ENCODE data around the gene SNAPC2.

Gene SNAPC2

DNA sequence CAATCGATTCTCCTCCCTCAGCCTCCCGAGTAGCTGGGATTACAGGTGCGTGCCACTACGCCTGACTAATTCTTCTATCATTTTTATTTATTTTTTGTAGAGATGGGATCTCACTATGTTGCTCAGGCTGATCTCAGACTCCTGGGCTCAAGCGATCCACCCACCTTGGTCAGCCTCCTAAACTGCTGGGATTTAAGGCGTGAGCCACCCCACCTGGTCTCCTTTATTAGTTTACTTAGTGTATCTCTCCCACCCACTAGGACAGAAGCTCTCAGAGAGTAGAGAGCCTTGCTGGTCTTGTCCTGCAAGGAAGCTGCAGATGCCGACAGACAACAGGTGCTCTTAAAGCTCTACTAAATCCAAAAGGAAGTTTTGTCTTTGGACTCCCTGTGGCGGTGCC is 34.3 kb upstream of the SNAPC2 start:
- Histone ChIP-seq H3K4me3 (replicated peaks; ENCODE audit: insufficient read depth, low read length) (no peak overlapping the region), H3K27ac (replicated peaks) (no peak overlapping the region), H3K27me3 (ENCODE audit: insufficient read depth, poor library complexity, severe bottlenecking) (peaks cover 21% of the 10 kb centered on the region)
- no peak for DNase-seq (ENCODE audit: low read depth in 1 of 2, low spot score in 1 of 2)
- TF ChIP-seq GABPA (IDR thresholded peaks at IDR 0.05; ENCODE audit: low read depth), result no peak
- no peak for TF ChIP-seq SPI1 (IDR thresholded peaks at IDR 0.05; ENCODE audit: borderline replicate concordance, low read depth)
- TF ChIP-seq POLR2AphosphoS5 (IDR thresholded peaks at IDR 0.05; ENCODE audit: low read depth), result no peak
- TF ChIP-seq REST (IDR thresholded peaks at IDR 0.05; ENCODE audit: insufficient replicate concordance, low read depth), result no peak
- TF ChIP-seq, protein P1, sequence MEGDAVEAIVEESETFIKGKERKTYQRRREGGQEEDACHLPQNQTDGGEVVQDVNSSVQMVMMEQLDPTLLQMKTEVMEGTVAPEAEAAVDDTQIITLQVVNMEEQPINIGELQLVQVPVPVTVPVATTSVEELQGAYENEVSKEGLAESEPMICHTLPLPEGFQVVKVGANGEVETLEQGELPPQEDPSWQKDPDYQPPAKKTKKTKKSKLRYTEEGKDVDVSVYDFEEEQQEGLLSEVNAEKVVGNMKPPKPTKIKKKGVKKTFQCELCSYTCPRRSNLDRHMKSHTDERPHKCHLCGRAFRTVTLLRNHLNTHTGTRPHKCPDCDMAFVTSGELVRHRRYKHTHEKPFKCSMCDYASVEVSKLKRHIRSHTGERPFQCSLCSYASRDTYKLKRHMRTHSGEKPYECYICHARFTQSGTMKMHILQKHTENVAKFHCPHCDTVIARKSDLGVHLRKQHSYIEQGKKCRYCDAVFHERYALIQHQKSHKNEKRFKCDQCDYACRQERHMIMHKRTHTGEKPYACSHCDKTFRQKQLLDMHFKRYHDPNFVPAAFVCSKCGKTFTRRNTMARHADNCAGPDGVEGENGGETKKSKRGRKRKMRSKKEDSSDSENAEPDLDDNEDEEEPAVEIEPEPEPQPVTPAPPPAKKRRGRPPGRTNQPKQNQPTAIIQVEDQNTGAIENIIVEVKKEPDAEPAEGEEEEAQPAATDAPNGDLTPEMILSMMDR (IDR thresholded peaks at IDR 0.05; ENCODE audit: insufficient read depth, low read length), result no peak

DNA sequence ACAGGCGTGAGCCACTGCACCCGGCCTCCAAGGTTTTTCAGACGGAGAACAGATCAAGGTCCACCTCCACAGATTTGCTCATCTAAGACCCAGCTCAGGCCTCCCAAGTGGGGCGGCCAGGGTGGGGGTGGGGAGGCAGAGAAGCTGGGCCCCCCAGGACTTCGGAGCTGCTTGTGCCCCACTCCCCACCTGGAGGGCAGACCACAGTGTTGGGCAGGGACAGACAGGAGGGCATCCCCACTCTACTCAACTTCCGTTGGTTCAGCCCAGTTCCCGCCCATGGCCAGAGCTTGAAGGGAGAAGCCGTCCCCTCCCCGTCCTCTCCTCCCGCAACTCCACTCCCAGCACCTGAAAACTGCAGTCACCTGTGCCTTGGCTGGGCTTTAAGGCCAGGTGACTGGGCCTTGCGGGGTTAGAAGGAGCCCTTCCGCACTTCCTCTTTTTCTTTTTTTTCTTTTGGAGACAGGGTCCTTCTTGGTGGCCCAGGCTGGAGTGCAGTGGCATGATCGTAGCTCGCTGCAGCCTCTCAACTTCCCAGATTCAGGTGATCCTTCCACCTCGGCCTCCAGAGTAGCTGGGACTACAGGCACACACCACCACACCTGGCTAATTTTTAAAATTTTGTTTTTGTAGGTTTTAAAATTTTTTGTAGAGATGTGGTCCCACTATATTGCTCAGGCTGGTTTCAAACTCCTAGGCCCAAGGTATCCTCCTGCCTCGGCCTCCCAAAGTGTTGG is 32.6 kb upstream of the SNAPC2 start:
- Histone ChIP-seq H3K27me3 (ENCODE audit: insufficient read depth, poor library complexity, severe bottlenecking) (peaks cover 21% of the 10 kb centered on the region), H3K4me3 (replicated peaks; ENCODE audit: insufficient read depth, low read length) (no peak overlapping the region), H3K27ac (replicated peaks) (no peak overlapping the region)
- no peak for DNase-seq (ENCODE audit: low read depth in 1 of 2, low spot score in 1 of 2)
- no peak for TF ChIP-seq GABPA (IDR thresholded peaks at IDR 0.05; ENCODE audit: low read depth)
- TF ChIP-seq SPI1 (IDR thresholded peaks at IDR 0.05; ENCODE audit: borderline replicate concordance, low read depth), result peak; percentile 95
- TF ChIP-seq REST (IDR thresholded peaks at IDR 0.05; ENCODE audit: insufficient replicate concordance, low read depth), result no peak
- TF ChIP-seq, protein P1 (IDR thresholded peaks at IDR 0.05; ENCODE audit: insufficient read depth, low read length), result no peak
- TF ChIP-seq POLR2AphosphoS5 (IDR thresholded peaks at IDR 0.05; ENCODE audit: low read depth), result no peak

GRCh38 chr19:7888145-7888825 is 31.9 kb upstream of the SNAPC2 start, which contains the start of gene LRRC8E:
TSS of gene LRRC8E (plus strand) at chr19:7888510. CDS start at chr19:7895604, 7,094 bp downstream.
- DNase-seq (ENCODE audit: low read depth in 1 of 2, low spot score in 1 of 2), result no peak
- Histone ChIP-seq H3K4me3 (replicated peaks; ENCODE audit: insufficient read depth, low read length) (no peak within 1 kb of the TSS), H3K27me3 (ENCODE audit: insufficient read depth, poor library complexity, severe bottlenecking) (peaks cover 21% of the 10 kb centered on the region), H3K27ac (replicated peaks) (no peak within 1 kb of the TSS)
- TF ChIP-seq REST (IDR thresholded peaks at IDR 0.05; ENCODE audit: insufficient replicate concordance, low read depth), result no peak
- TF ChIP-seq SPI1 (IDR thresholded peaks at IDR 0.05; ENCODE audit: borderline replicate concordance, low read depth), result no peak
- no peak for TF ChIP-seq POLR2AphosphoS5 (IDR thresholded peaks at IDR 0.05; ENCODE audit: low read depth)
- no peak for TF ChIP-seq GABPA (IDR thresholded peaks at IDR 0.05; ENCODE audit: low read depth)
- TF ChIP-seq, protein P1 (IDR thresholded peaks at IDR 0.05; ENCODE audit: insufficient read depth, low read length), result no peak

Measured in HL-60 (cell line).